Measurements from ENCODE around the gene PCDH7. TPM values are rescaled to one million over a fixed set of nuclear protein-coding genes. Genes with fewer than 3 reads are reported as not detected.

Gene PCDH7
- total and polyA plus RNA-seq, 2 experiments from 2014 or later = 2.4 to 10.8 TPM

- Histone ChIP-seq H3K4me1 (ENCODE audit: insufficient read depth) (peaks cover 9% of the 10 kb centered on the region; the same call in 1 of the 2 replicates), H3K27ac (ENCODE audit: low read depth) (no peak overlapping the region)
These were observed 2.4 kb downstream of the PCDH7 start for GRCh38 chr4:30722359-30723200.

GRCh38 chr4:30723201-30723955 is 3.2 kb downstream of the PCDH7 start:
- no peaks in the 10 kb centered on the region for H3K36me3 ChIP-seq (ENCODE audit: insufficient read depth)
- H3K4me3 ChIP-seq = peak overlapping the region; percentile 96
- DNase-seq (ENCODE audit: low spot score) (peak; percentile 45), ATAC-seq (no peak)
- peaks cover 4% of the 10 kb centered on the region; the same call in 1 of the 2 replicates for H4K20me1 ChIP-seq (replicated peaks; ENCODE audit: insufficient read depth)
- Mint-ChIP-seq H3K4me1 (peaks cover 17% of the 10 kb centered on the region), H3K36me3 (ENCODE audit: low read depth) (no peaks in the 10 kb centered on the region), H3K27ac (no peak overlapping the region), H3K9me3 (peaks cover 4% of the 10 kb centered on the region; the same call in 2 of the 3 replicates), H3K27me3 (ENCODE audit: insufficient read depth, low read depth, poor library complexity) (peaks cover 56% of the 10 kb centered on the region), H3K4me3 (peak overlapping the region; percentile 72)
- H3K79me2 ChIP-seq (replicated peaks; ENCODE audit: insufficient read depth) = no peaks in the 10 kb centered on the region; the same call in 1 of the 2 replicates
- H3K4me1 ChIP-seq (ENCODE audit: insufficient read depth) = peaks cover 9% of the 10 kb centered on the region; the same call in 1 of the 2 replicates
- H3F3A ChIP-seq (replicated peaks; ENCODE audit: low read depth) = peaks cover 7% of the 10 kb centered on the region; the same call in 1 of the 2 replicates
- H2AFZ ChIP-seq = no peak overlapping the region
- peaks cover 53% of the 10 kb centered on the region for H3K27me3 ChIP-seq (ENCODE audit: insufficient read depth)
- peak overlapping the region; percentile 98 for H3K4me2 ChIP-seq
- no peaks in the 10 kb centered on the region for H3K9me2 ChIP-seq (ENCODE audit: insufficient read depth)
- no peak overlapping the region for H3K27ac ChIP-seq (ENCODE audit: low read depth)
- TF ChIP-seq ZNF114 (CRISPR knock-in tag; IDR thresholded peaks at IDR 0.05) (no peak), STAT1 (IDR thresholded peaks at IDR 0.05; ENCODE audit: unreplicated experiment) (no peak), ZNF462 (CRISPR knock-in tag; IDR thresholded peaks at IDR 0.05) (no peak), CTCF (conservative IDR thresholded peaks at IDR 0.05; ENCODE audit: low read depth in 2 of 2) (no peak), JUNB (IDR thresholded peaks at IDR 0.05; ENCODE audit: unreplicated experiment) (no peak)

More at GRCh38 chr4:30722359-30723200, 2.4 kb downstream of the PCDH7 start:
- peak overlapping the region; percentile 98 for H3K4me2 ChIP-seq
- H3K4me3 ChIP-seq = peak overlapping the region; percentile 96
- peaks cover 4% of the 10 kb centered on the region; the same call in 1 of the 2 replicates for H4K20me1 ChIP-seq (replicated peaks; ENCODE audit: insufficient read depth)
- TF ChIP-seq EZH2 (IDR thresholded peaks at IDR 0.05; ENCODE audit: low read depth, unreplicated experiment) (peak; percentile 65), EZH2phosphoT487 (IDR thresholded peaks at IDR 0.05; ENCODE audit: unreplicated experiment) (peak; percentile 54), ZNF114 (CRISPR knock-in tag; IDR thresholded peaks at IDR 0.05) (no peak)
- no peak for ATAC-seq
- peaks cover 11% of the 10 kb centered on the region; the same call in 1 of the 2 replicates for H3F3A ChIP-seq (replicated peaks; ENCODE audit: low read depth)
- Mint-ChIP-seq H3K36me3 (ENCODE audit: low read depth) (no peaks in the 10 kb centered on the region), H3K4me1 (peaks cover 19% of the 10 kb centered on the region), H3K27ac (no peak overlapping the region), H3K27me3 (ENCODE audit: insufficient read depth, low read depth, poor library complexity) (peaks cover 61% of the 10 kb centered on the region), H3K9me3 (peaks cover 4% of the 10 kb centered on the region; the same call in 2 of the 3 replicates), H3K4me3 (peak overlapping the region; percentile 72)
- H3K79me2 ChIP-seq (replicated peaks; ENCODE audit: insufficient read depth) = no peaks in the 10 kb centered on the region
- DNase-seq (ENCODE audit: low spot score) = peak; percentile 24
- H2AFZ ChIP-seq = peak overlapping the region; percentile 88
- H3K9me2 ChIP-seq (ENCODE audit: insufficient read depth) = no peaks in the 10 kb centered on the region
- no peaks in the 10 kb centered on the region for H3K36me3 ChIP-seq (ENCODE audit: insufficient read depth)
- H3K27me3 ChIP-seq (ENCODE audit: insufficient read depth) = peaks cover 56% of the 10 kb centered on the region
